ENCODE results near the gene LRRC36. TPM values are rescaled to one million over a fixed set of nuclear protein-coding genes. Genes with fewer than 3 reads are reported as not detected.
A peak's percentile ranks its signal among the peaks of the same experiment; 100 is the strongest.

LRRC36 gene
- total and polyA plus RNA-seq, 2 donors (not counting 3 experiments of a cell fraction or from before 2014, with no cell fraction given) = 0.30 to 2.0 TPM

DNA sequence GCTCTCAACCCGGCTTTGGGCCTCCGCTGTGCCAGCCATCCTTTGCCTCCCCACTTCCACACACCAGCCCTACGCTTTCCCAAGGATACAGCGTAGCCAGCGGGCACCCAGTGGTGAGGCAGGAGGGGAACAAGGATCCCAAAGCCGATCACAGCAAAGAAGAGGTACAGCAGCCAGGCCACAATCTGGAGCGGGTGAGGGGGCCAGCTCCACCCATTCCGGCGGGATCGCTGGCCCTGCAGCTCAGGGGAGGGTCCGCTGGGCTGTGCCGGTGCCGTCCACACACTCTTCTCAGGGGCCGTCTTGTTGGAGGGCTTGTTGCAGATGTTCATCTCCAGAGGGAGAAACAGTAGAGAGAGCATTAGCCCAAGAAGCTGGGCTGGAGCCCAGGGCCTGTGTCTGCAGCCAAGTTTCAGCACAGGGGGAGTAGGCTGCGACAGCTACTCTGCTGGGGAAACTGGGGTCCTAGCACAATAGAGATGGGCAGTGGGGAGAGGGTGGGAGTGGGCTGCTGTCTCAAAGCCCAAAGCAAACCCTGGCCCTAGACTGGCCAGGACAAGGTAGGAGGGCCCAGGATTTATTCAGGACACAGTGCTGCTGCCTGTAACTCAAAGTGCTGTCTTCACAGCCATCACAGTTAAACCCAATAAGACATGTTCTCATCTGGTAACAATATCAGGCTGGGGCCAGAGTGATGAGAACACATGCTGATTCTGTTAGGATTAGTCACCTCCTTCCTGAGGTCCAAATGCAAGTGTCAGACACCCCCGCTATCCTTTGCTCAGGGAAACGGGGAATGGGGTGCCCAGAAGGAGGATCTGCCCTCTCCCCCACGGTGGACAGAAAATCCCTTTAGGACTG is 79.7 kb downstream of the LRRC36 start:
- CTCF ChIA-PET = interaction anchor here (0.6 to 2.6 kb wide), 4 partner anchors 12 to 146 kb away, joined by 3 to 14 read pairs (median 8); partner anchors contain the start of gene TPPP3

More for the DNA sequence above, 79.7 kb downstream of the LRRC36 start:
- Histone ChIP-seq H3K36me3 (ENCODE audit: control insufficient read depth in 2 of 2, extremely low read depth in 1 of 2, insufficient read depth in 2 of 2, low read length in 2 of 2) (no peaks in the 10 kb centered on the region), H3K9me1 (replicated peaks; ENCODE audit: control insufficient read depth, extremely low read depth, insufficient read depth, low read length) (no peaks in the 10 kb centered on the region), H4K20me1 (replicated peaks; ENCODE audit: control insufficient read depth, extremely low read depth, insufficient read depth, low read length) (no peaks in the 10 kb centered on the region), H2AFZ (ENCODE audit: low read depth, low read length) (peak overlapping the region; percentile 10), H3K27me3 (ENCODE audit: control insufficient read depth in 2 of 2, insufficient read depth in 2 of 2, low read length in 2 of 2) (no peaks in the 10 kb centered on the region), H3K27ac (ENCODE audit: insufficient read depth, low read depth, low read length) (peak overlapping the region; percentile 61), H3K9me3 (replicated peaks; ENCODE audit: control insufficient read depth, insufficient read depth, low read length) (no peaks in the 10 kb centered on the region), H3K4me3 (replicated peaks in 1 of 3; ENCODE audit: insufficient read depth in 1 of 3, low read depth in 1 of 3, low read length in 3 of 3) (no peak overlapping the region), H3K4me1 (ENCODE audit: control insufficient read depth, extremely low read depth, insufficient read depth, low read length) (peaks cover 20% of the 10 kb centered on the region), H3K9ac (replicated peaks; ENCODE audit: extremely low read depth, insufficient read depth, low read length) (peak overlapping the region; percentile 21), H3K4me2 (ENCODE audit: insufficient read depth, low read length) (peak overlapping the region; percentile 40), H3K79me2 (ENCODE audit: control insufficient read depth, insufficient read depth, low read length) (no peaks in the 10 kb centered on the region)
- intact Hi-C loops (cut with micrococcal nuclease) (no loop called here), dilution Hi-C loops (cut with MboI; ENCODE audit: extremely low pct_ligation_motif_present, low sequenced_read_pairs) (no loop called here)
- peak; percentile 75 for DNase-seq (ENCODE audit: low read depth, low spot score)
- BruUV-seq (replicated peaks) = no TSS peak
- FAIRE-seq = peak; percentile 92
- POLR2A ChIA-PET = no interaction called here
- peak; percentile 14 for TF ChIP-seq POLR2A (IDR thresholded peaks at IDR 0.05; ENCODE audit: low read depth, low read length)
- no peak for TF ChIP-seq EZH2 (IDR thresholded peaks at IDR 0.05; ENCODE audit: borderline replicate concordance, low read depth, low read length, severe bottlenecking)
- TF ChIP-seq, protein P1, sequence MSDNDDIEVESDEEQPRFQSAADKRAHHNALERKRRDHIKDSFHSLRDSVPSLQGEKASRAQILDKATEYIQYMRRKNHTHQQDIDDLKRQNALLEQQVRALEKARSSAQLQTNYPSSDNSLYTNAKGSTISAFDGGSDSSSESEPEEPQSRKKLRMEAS (IDR thresholded peaks at IDR 0.05; ENCODE audit: insufficient read depth, insufficient read length) = no peak
- peak; percentile 69 for TF ChIP-seq FOS (IDR thresholded peaks at IDR 0.05; ENCODE audit: borderline replicate concordance, insufficient read depth, low read length)
- no peak for TF ChIP-seq MYC (IDR thresholded peaks at IDR 0.05; ENCODE audit: low read depth, low read length)
- TF ChIP-seq JUN (IDR thresholded peaks at IDR 0.05; ENCODE audit: borderline replicate concordance, insufficient read depth, insufficient read length, low read depth) = peak; percentile 80
- no peak for TF ChIP-seq GATA2 (IDR thresholded peaks at IDR 0.05; ENCODE audit: insufficient read depth, insufficient read length, low read depth, low read length)
- TF ChIP-seq, protein P2, sequence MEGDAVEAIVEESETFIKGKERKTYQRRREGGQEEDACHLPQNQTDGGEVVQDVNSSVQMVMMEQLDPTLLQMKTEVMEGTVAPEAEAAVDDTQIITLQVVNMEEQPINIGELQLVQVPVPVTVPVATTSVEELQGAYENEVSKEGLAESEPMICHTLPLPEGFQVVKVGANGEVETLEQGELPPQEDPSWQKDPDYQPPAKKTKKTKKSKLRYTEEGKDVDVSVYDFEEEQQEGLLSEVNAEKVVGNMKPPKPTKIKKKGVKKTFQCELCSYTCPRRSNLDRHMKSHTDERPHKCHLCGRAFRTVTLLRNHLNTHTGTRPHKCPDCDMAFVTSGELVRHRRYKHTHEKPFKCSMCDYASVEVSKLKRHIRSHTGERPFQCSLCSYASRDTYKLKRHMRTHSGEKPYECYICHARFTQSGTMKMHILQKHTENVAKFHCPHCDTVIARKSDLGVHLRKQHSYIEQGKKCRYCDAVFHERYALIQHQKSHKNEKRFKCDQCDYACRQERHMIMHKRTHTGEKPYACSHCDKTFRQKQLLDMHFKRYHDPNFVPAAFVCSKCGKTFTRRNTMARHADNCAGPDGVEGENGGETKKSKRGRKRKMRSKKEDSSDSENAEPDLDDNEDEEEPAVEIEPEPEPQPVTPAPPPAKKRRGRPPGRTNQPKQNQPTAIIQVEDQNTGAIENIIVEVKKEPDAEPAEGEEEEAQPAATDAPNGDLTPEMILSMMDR (IDR thresholded peaks at IDR 0.05; ENCODE audit: extremely low read depth in 1 of 2, insufficient read depth in 1 of 2, low read depth in 1 of 2, low read length in 2 of 2) = no peak
- peak; percentile 57 for TF ChIP-seq POLR2AphosphoS5 (IDR thresholded peaks at IDR 0.05; ENCODE audit: insufficient read depth, low read depth, low read length)
